NCI-H2227 treated with DMSO at 0.1 percent for 48 hours (cell line): ENCODE results near the gene ADORA1.
A peak's percentile ranks its signal among the peaks of the same experiment; 100 is the strongest.

Experiments
- DNase-seq: peaks from one replicate; lab custom pipeline; 2025; lab: John Stamatoyannopoulos, UW

The ADORA1 gene

DNA sequence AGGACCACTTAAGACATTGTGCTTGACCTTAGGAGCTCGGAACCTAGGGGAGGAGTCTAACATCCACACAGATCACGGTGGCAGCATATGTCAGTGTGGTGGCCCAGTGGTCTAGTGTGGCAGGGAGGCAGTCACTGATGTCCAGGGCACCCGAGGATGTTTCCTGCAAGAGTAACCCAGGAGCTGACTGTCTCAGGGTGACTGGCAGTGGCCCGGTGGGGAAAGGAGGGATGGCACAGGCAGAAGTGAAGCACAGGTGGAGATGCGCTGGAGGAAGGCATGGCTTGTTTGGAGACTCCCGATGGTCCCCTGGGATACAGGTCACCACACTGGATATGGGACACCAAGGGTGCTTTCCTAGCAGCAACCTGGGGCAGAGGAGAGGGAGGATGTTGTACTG is 85.6 kb downstream of the ADORA1 start:
- no peak for DNase-seq

DNA sequence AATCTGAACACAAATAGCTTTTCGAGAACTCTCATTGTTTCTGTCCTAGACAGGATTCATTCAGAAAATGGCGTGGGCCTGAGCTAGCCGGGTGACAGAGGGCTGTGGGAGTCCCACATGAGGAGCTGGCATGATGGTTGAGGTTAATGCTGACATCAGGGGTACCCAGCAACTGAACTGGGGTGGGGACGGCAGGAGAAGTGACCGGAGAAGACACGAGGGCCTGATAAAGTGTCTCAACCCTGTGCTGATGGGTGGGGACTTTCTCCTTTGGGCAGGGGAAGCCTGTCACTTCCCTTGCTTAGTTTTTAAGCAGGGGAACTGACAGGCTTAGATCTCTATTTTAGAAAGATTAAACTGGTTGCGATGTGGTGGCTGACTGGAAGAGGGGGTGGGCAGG is 87.3 kb downstream of the ADORA1 start:
- DNase-seq = no peak

DNA sequence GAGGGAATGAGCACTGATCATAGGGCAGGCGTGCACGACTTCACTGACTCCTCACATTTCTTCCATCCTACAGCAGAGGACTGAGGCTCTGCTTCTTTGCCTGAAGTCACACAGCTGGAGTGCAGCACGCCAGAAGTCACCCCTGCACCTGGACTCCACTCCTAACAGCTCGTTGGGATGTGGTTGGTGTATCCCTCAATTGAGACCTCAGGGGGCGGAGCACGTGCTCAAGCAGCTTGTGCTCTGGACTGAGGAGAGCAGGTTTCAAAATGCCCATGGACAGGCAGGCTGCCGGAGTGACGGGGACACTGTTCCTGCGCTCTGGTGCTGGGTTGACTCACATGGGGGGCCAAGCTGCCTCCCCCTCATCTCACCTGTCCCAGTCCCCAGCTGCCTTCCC is 88.0 kb downstream of the ADORA1 start:
- peak; percentile 4 for DNase-seq

DNA sequence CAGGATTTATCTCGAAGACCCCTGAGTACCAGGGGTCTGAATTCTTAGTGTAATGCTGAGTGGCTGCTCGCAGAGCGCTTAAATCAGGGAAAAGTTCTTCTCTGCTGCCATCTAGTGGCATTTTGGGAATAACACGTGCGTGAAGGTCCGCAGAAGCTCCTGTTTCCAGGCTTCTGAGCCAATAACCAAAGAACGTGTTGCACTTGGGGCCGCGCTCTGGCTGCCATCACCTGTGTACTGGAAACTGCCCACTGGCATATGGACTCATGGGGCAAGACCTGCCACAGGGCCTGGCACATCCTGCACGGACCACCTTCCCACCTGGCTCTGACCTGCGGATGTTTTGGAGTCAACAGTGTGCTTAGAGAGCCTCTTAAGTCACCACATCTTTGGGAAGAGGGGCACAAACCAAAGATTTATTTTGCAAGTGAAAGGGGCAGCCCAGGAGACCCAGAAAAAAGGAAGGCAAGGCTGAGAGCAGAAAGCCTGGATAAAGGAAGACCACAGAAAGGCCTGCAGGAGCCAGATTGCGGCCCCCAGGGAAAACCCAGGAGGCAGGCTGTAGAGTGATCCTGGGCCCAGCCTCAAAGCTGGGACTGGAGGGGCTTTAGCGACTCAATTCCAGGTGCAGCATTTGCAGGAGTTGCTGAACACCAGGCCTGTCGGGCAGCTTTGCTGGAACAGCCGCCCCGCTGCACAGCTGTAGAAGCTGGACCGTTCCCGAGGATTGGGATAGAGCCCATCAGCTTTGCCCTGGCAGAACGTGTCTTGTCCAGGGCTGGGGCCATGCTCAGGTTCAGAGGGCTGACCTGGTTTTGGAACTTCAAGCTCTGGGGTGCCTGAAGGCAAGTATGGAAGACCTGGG is 89.0 kb downstream of the ADORA1 start:
- DNase-seq = peak; percentile 67
